Measurements from ENCODE around the gene CLSTN2. TPM values are rescaled to one million over a fixed set of nuclear protein-coding genes. Genes with fewer than 3 reads are reported as not detected.

The CLSTN2 gene
- polyA plus RNA-seq, 1 experiment = 0.04 TPM

DNA sequence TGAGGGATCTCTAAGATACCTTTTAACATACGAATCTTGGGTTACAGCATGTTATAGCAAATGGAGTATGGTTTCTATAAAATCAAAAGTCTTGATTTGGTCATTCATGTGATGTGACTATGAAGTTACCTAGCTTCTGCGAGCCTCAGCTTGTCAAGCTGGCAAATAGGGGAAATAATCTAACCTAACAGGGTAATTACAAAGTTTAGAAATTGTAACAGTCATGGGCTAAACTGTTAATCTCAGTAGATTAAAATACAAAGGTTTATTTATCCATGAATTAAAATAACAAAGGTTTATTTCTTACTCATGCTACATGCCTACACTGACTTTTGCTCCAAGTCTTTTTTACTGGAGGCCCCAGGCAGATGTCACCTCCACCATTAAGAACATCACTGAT, 359.1 kb downstream of the CLSTN2 start:
- no peak for DNase-seq (ENCODE audit: low read depth, low spot score)
- POLR2A ChIA-PET = no interaction called here
- TF ChIP-seq, protein P1, sequence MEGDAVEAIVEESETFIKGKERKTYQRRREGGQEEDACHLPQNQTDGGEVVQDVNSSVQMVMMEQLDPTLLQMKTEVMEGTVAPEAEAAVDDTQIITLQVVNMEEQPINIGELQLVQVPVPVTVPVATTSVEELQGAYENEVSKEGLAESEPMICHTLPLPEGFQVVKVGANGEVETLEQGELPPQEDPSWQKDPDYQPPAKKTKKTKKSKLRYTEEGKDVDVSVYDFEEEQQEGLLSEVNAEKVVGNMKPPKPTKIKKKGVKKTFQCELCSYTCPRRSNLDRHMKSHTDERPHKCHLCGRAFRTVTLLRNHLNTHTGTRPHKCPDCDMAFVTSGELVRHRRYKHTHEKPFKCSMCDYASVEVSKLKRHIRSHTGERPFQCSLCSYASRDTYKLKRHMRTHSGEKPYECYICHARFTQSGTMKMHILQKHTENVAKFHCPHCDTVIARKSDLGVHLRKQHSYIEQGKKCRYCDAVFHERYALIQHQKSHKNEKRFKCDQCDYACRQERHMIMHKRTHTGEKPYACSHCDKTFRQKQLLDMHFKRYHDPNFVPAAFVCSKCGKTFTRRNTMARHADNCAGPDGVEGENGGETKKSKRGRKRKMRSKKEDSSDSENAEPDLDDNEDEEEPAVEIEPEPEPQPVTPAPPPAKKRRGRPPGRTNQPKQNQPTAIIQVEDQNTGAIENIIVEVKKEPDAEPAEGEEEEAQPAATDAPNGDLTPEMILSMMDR (IDR thresholded peaks at IDR 0.05; ENCODE audit: low read depth, low read length) = no peak
- CTCF ChIA-PET = no interaction called here
- H3K27me3 ChIP-seq (ENCODE audit: control insufficient read depth, insufficient read depth, low read length) = no peaks in the 10 kb centered on the region
- no peaks in the 10 kb centered on the region for H3K9me3 ChIP-seq (ENCODE audit: control insufficient read depth, insufficient read depth, low read length)
- H3K4me3 ChIP-seq (ENCODE audit: low read depth, low read length) = no peak overlapping the region
- no peak overlapping the region for H3K27ac ChIP-seq (ENCODE audit: low read depth, low read length)

DNA sequence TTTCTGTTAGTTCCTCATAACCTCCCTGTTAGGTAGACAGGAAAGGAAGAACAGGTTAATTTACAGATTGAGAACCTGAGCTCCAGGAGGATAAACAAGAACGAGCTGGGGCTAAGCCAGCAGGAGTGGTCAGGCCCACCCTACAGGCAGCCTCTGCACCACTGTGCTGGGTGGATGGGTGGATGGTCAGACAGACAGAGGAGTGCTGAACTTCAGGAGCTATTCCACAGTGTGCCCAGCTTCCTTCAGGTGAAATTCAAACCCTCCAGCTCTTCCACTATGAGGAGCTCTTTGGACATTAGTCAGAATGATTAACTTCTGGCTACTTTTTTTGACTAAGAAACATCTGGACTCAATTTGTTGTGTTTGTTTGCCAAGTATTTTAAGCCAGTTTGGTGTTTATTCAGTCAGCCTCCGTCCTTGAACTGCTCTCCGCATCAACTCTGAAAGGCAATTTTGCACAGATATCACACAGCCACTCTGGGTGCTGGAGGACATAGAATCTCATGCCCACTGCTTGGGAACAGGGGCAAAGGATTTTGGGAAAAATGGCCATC, 361.9 kb downstream of the CLSTN2 start:
- DNase-seq (ENCODE audit: low read depth, low spot score) = no peak
- CTCF ChIA-PET = no interaction called here

DNA sequence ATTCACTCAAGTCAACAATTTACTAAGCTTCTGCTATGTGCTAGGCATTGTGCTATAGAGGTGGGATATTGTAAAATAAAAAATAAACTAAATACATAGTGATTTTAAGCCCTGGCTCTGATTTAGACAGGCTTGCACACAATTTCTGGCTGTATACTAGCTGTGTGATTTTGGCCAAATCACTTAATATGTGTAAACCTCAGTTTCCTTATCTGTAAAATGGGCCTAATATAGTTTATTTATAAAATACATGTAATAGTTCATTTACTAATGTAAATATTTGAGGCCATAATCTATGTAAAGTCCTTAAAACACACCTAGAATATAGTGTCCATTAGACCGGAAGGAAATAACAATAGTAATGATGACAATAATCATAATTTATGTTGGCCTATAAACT, 363.1 kb downstream of the CLSTN2 start:
- CTCF ChIA-PET = no interaction called here
- H3K9me3 ChIP-seq (ENCODE audit: control insufficient read depth, insufficient read depth, low read length) = no peaks in the 10 kb centered on the region

More for the DNA sequence above, 361.9 kb downstream of the CLSTN2 start:
- Histone ChIP-seq H3K9me3 (ENCODE audit: control insufficient read depth, insufficient read depth, low read length) (no peaks in the 10 kb centered on the region), H3K27me3 (ENCODE audit: control insufficient read depth, insufficient read depth, low read length) (no peaks in the 10 kb centered on the region), H3K27ac (ENCODE audit: low read depth, low read length) (no peak overlapping the region), H3K4me3 (ENCODE audit: low read depth, low read length) (no peak overlapping the region)
- TF ChIP-seq, protein P1 (IDR thresholded peaks at IDR 0.05; ENCODE audit: low read depth, low read length) = no peak
- POLR2A ChIA-PET = no interaction called here

DNA sequence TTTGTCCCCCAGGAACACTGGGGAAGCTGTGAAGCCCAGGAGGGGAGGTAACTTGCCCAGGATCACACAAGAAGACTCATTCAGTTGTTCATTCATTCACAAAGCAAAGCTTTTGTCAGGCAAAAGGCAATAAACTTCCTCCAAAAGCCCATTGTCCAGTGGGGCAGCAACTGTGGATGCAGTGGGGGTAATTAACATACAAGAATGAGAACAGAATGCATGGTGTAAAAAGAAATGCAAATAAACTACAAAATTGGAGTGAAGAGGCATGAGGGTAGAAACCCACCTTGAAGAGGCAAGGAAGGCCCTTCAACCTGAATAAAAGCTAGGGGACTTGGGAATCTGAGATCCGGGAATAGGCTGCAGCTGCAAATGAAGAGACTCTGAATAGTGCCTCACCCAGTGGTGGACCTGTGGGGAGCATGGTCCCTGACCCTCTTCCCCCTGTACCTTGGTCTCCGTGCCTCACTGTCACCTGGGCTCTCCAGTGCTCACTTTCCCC, 363.6 kb downstream of the CLSTN2 start:
- no peaks in the 10 kb centered on the region for H3K9me3 ChIP-seq (ENCODE audit: control insufficient read depth, insufficient read depth, low read length)
- TF ChIP-seq, protein P1 (IDR thresholded peaks at IDR 0.05; ENCODE audit: low read depth, low read length) = no peak
- CTCF ChIA-PET = no interaction called here
- no peak overlapping the region for H3K4me3 ChIP-seq (ENCODE audit: low read depth, low read length)
- POLR2A ChIA-PET = no interaction called here
- no peak for DNase-seq (ENCODE audit: low read depth, low spot score)
- no peak overlapping the region for H3K27ac ChIP-seq (ENCODE audit: low read depth, low read length)
- H3K27me3 ChIP-seq (ENCODE audit: control insufficient read depth, insufficient read depth, low read length) = no peaks in the 10 kb centered on the region

More for the DNA sequence above, 363.1 kb downstream of the CLSTN2 start:
- DNase-seq (ENCODE audit: low read depth, low spot score) = no peak
- no peak overlapping the region for H3K4me3 ChIP-seq (ENCODE audit: low read depth, low read length)
- no peak overlapping the region for H3K27ac ChIP-seq (ENCODE audit: low read depth, low read length)
- H3K27me3 ChIP-seq (ENCODE audit: control insufficient read depth, insufficient read depth, low read length) = no peaks in the 10 kb centered on the region
- TF ChIP-seq, protein P1 (IDR thresholded peaks at IDR 0.05; ENCODE audit: low read depth, low read length) = no peak
- POLR2A ChIA-PET = no interaction called here

DNA sequence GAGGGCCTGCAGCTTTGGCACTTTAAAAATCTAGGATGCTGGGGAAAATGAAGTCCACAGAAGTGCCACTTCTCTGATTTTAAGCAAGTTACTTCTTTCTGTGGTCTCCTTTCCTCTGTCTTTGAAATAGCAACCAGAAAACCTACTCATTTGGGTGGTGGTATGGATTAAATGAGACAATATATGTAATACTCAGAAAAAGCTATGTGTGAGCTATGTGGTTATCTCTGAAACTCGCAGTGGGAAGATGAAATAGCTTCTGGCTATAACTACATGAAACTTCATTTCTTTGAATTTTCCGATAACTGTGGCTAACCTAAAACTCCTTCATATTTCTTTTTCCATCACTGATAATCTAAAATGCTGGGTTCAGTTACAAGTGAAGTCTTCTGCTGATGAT, 368.9 kb downstream of the CLSTN2 start:
- Histone ChIP-seq H3K27ac (ENCODE audit: low read depth, low read length) (no peak overlapping the region), H3K4me3 (ENCODE audit: low read depth, low read length) (no peak overlapping the region), H3K27me3 (ENCODE audit: control insufficient read depth, insufficient read depth, low read length) (no peaks in the 10 kb centered on the region), H3K9me3 (ENCODE audit: control insufficient read depth, insufficient read depth, low read length) (no peaks in the 10 kb centered on the region)
- TF ChIP-seq, protein P1 (IDR thresholded peaks at IDR 0.05; ENCODE audit: low read depth, low read length) = no peak
- ChIA-PET CTCF (no interaction called here), POLR2A (no interaction called here)
- no peak for DNase-seq (ENCODE audit: low read depth, low spot score)
